ENCODE results near the gene ITPK1.
"Not testable (repeated sequence)": the region's sequence is repeated elsewhere in the genome, so short reads cannot be mapped to it uniquely, and the experiment has no call there.

ITPK1 gene

GRCh38 chr14:93063393-93063792 lies 52.3 kb downstream of the ITPK1 start (continued):
- TF ChIP-seq PATZ1 (CRISPR knock-in tag; IDR thresholded peaks at IDR 0.05; ENCODE audit: borderline replicate concordance) (no peak), SNAI2 (CRISPR knock-in tag; IDR thresholded peaks at IDR 0.05) (no peak), TCF4 (CRISPR knock-in tag; IDR thresholded peaks at IDR 0.05; ENCODE audit: borderline replicate concordance) (no peak), ISL1 (CRISPR knock-in tag; IDR thresholded peaks at IDR 0.05) (no peak), ZC3H10 (CRISPR knock-in tag; IDR thresholded peaks at IDR 0.05) (no peak), BACH2 (CRISPR knock-in tag; IDR thresholded peaks at IDR 0.05; ENCODE audit: borderline replicate concordance) (no peak), ZNF565 (CRISPR knock-in tag; conservative IDR thresholded peaks at IDR 0.05; ENCODE audit: low read depth) (no peak), ZNF8 (CRISPR knock-in tag; IDR thresholded peaks at IDR 0.05) (no peak)

GRCh38 chr14:93062890-93063289 lies 52.8 kb downstream of the ITPK1 start:
- ATAC-seq = no peak
- TF ChIP-seq TSHZ2 (CRISPR knock-in tag; IDR thresholded peaks at IDR 0.05) (no peak), ARNTL (CRISPR knock-in tag; IDR thresholded peaks at IDR 0.05; ENCODE audit: borderline replicate concordance, low read depth) (no peak), ESRRG (CRISPR knock-in tag; IDR thresholded peaks at IDR 0.05) (no peak), TOX (CRISPR knock-in tag; IDR thresholded peaks at IDR 0.05; ENCODE audit: borderline replicate concordance) (no peak), ZFP3 (CRISPR knock-in tag; IDR thresholded peaks at IDR 0.05) (no peak), ZNF8 (CRISPR knock-in tag; IDR thresholded peaks at IDR 0.05) (no peak), SNAI2 (CRISPR knock-in tag; IDR thresholded peaks at IDR 0.05) (no peak), TCF4 (CRISPR knock-in tag; IDR thresholded peaks at IDR 0.05; ENCODE audit: borderline replicate concordance) (no peak), ZNF565 (CRISPR knock-in tag; conservative IDR thresholded peaks at IDR 0.05; ENCODE audit: low read depth) (no peak), CREB5 (CRISPR knock-in tag; IDR thresholded peaks at IDR 0.05; ENCODE audit: low read depth) (no peak), ISL1 (CRISPR knock-in tag; IDR thresholded peaks at IDR 0.05) (no peak), ZC3H10 (CRISPR knock-in tag; IDR thresholded peaks at IDR 0.05) (no peak), PATZ1 (CRISPR knock-in tag; IDR thresholded peaks at IDR 0.05; ENCODE audit: borderline replicate concordance) (no peak), PPARA (CRISPR knock-in tag; IDR thresholded peaks at IDR 0.05; ENCODE audit: borderline replicate concordance) (no peak), RARB (CRISPR knock-in tag; IDR thresholded peaks at IDR 0.05) (no peak), GLIS3 (CRISPR knock-in tag; IDR thresholded peaks at IDR 0.05) (no peak), CSRNP3 (CRISPR knock-in tag; IDR thresholded peaks at IDR 0.05) (no peak)

GRCh38 chr14:93062013-93062412 lies 53.7 kb downstream of the ITPK1 start:
- ATAC-seq = not testable (repeated sequence)

GRCh38 chr14:93061380-93062012 lies 54.2 kb downstream of the ITPK1 start:
- ATAC-seq = no peak
- no peak for TF ChIP-seq ZNF565 (CRISPR knock-in tag; conservative IDR thresholded peaks at IDR 0.05; ENCODE audit: low read depth)
- no peak for TF ChIP-seq ISL1 (CRISPR knock-in tag; IDR thresholded peaks at IDR 0.05)
- no peak for TF ChIP-seq CREB5 (CRISPR knock-in tag; IDR thresholded peaks at IDR 0.05; ENCODE audit: low read depth)
- no peak for TF ChIP-seq CSRNP3 (CRISPR knock-in tag; IDR thresholded peaks at IDR 0.05)
- no peak for TF ChIP-seq RARB (CRISPR knock-in tag; IDR thresholded peaks at IDR 0.05)
- TF ChIP-seq OSR1 (CRISPR knock-in tag; IDR thresholded peaks at IDR 0.05) = no peak
- no peak for TF ChIP-seq PATZ1 (CRISPR knock-in tag; IDR thresholded peaks at IDR 0.05; ENCODE audit: borderline replicate concordance)
- TF ChIP-seq ARNTL (CRISPR knock-in tag; IDR thresholded peaks at IDR 0.05; ENCODE audit: borderline replicate concordance, low read depth) = no peak
- no peak for TF ChIP-seq TCF4 (CRISPR knock-in tag; IDR thresholded peaks at IDR 0.05; ENCODE audit: borderline replicate concordance)
- TF ChIP-seq GLIS3 (CRISPR knock-in tag; IDR thresholded peaks at IDR 0.05) = no peak
- TF ChIP-seq ESRRG (CRISPR knock-in tag; IDR thresholded peaks at IDR 0.05) = no peak
- no peak for TF ChIP-seq ZFP3 (CRISPR knock-in tag; IDR thresholded peaks at IDR 0.05)
